HUDEP-2 (cell line): ENCODE data around the gene TBC1D12.
A peak's percentile ranks its signal among the peaks of the same experiment; 100 is the strongest.
"Not testable (repeated sequence)": the region's sequence is repeated elsewhere in the genome, so short reads cannot be mapped to it uniquely, and the experiment has no call there.

Experiments used
- DNase-seq, 76 experiments: peaks; one replicate each; lab custom pipeline; 2025; ENCODE audit not compliant: unreplicated experiment in 76 of 76; lab: John Stamatoyannopoulos, UW

The TBC1D12 gene

DNA sequence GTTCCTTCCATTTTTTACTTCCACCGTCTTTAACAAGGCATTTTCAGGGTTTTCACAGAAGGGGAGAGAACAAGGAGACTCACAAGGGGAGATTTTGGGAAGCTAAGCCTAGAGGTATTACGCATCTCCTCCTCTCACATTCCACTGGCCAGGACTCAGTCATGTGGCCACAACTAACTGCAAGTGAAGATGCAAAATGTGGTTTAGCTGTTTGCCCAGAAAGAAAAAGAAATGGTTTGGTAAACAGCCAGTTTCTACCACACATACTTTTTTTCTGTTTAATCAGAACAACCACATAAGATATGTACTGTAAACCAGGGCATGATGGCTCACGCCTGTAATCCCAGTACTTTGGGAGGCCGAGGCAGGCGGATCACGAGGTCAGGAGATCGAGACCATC lies 121.8 kb downstream of the TBC1D12 start:
- no peak for DNase-seq

DNA sequence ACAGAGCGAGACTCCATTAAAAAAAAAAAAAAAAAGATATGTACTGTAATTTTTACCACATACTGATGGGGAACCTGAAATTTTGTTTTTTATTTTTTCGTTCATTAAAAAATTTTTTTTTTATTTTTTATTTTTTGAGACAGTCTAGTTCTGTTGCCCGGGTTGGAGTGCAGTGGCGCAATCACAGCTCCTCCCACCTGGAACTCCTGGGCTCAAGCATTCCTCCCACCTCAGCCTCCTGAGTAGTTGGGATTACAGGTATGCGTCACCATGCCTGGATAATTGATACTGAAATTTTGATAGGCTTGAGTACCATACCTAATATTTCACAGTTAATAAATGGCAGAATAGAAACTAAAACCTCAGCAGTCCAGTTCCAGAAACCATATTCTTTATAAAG lies 122.4 kb downstream of the TBC1D12 start:
- no peak for DNase-seq

DNA sequence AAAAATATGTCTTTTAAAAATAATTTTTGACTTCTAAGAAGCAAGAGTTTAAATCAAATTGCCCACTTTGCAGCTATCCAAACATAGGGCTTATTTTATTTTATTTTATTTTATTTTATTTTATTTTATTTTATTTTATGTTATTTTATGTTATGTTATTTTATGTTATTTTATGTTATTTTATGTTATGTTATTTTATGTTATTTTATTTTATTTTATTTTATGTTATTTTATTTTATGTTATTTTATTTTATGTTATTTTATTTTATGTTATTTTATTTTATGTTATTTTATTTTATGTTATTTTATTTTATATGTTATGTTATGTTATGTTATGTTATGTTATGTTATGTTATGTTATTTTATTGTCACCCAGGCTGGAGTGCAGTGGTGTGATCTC lies 129.2 kb downstream of the TBC1D12 start:
- DNase-seq, result not testable (repeated sequence)

DNA sequence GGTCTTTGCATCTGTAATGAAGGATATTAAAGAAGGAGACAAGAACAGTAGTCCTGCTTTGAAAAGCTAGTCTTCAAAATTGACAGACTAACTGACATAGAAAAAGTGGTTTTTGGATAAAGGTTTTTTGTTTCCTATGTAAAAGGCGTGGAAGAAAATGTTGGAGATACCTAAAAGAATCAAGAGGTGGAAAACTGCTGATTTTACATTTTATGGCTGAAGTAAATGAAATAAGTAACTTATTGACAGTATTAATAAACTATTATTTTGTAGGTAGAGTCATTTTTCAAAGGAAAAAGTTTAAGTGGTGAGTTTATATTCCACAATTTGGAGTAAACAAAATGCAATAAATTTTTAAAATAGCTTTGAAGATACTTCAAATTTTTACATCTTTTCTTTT lies 130.7 kb downstream of the TBC1D12 start:
- DNase-seq, result no peak

DNA sequence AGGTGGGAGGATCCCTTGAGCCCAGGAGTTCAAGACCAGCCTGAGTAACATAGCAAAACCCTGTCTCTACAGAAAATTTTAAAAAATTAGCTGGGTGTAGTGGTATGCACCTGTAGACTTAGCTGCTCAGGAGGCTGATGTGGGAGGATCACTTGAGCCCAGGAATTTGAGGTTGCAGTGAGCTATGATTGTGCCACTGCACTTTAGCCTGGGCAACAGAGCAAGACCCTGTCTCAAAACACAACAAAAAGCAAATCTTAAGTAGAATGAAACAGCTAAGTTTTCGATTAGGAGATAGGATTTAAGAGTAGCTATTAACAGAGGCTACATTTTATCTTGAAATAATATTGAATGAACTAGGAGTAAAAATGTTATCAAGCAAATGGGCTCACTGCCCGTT lies 139.9 kb downstream of the TBC1D12 start:
- DNase-seq, result not testable (repeated sequence)

DNA sequence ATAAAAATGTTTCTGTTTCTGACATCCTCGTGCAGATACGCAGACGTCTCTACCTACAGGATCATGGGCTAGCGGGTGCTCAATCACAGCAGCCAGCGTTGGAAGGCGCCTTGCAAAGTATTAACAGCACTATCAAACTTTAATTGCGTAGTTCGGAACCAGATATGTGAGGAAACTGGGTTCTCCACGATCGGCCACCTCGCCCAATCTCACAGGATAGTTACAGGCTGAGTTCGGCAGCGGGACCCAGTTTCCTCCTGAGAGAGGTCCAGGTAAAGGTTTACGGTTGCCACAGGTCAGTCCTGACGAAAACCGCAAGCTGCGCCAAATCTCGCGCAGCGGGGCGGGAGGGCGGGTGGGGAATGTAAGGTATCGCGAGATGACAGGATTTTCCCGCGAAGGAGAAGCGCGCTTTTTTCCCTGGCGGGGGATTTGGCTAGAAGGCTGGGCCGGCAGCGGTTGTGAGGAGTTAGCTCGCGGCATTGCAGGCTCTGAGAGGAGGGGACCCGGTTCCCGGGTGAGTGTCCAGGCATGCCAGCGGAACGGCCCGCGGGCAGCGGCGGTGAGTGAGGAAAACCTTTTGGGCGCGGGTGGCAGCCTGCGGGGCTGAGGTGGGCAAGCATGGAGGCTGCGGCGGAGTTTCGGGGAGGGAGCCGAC lies 143.2 kb downstream of the TBC1D12 start, which contains the start of gene HELLS:
Gene HELLS, plus strand, starts transcription at position 398 of the 658 bp plus-strand sequence. Its CDS starts 134 bp downstream, at position 532.
- peak in 75 of 76 experiments; percentile 12 to 85 (median 66) for DNase-seq

DNA sequence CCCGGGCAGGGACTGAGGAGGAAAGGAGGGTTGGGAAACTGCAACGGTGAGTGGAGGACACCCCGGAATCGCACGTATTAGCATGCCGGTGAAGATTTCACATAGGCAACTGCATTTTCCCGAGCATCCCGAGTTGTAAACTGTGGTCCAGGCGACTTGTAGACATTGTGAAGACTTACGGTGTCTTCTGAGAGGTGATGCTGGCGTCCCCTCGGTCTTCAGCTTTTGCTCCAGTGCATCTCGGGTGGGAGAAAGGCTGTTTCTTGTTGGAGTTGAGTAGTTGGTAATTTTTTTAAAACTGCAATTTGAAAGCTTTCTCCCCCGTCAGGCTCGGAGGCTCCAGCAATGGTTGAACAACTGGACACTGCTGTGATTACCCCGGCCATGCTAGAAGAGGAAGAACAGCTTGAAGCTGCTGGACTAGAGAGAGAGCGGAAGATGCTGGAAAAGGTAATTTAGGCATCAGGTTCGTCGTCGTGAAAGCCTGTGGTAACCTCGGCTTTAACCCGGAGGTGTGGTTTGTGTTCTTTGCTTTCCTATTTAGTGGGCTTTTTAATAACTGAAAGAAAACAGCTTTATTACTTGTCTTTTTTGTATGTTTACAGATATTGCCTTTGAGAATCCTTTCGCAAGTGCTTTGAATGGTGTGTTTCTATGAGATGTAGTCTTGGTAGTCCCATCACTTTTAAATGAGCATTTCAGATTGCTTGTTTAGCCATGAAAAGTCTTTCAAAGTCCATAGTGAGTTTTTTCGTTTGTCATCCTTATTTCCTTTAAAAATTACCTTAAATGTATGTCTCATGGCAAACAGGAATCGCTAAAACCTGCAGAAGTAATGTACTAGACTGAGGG lies 143.9 kb downstream of the TBC1D12 start:
- DNase-seq, result peak in 8 of 76 experiments; percentile 1 to 58 (median 4)

DNA sequence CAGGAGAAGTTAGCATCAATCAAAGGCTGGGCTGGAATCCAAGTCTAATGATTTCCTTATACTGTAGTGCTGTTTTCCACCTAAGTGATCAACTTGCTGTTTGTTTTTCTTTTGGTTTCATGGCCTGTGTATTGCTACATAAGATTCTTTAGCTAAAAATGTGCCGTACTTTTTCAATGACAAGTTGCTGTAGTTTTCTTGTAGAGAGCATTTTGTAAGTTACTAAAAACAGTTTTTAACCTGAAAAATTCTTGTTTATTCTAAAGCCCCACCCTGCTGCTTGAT lies 144.5 kb downstream of the TBC1D12 start:
- DNase-seq, result no peak

DNA sequence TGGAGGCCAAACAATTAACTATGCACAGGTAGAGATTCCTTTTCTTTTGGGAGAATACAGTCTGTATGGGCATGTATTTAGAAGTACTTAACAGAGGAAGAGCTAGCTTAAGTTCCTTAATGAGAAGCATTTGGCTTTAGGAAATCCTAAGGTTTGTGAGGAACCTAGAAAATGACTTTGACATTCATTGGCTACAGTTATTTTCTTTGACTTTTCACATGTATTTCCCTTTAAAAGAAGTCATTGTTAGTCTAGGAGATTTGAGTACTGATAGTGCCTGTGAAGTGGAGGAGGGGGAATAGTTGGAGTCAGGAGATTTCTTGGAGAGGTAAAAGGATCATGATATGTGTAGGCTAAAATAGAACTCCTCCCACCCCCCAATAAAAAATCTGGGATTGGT lies 146.9 kb downstream of the TBC1D12 start:
- DNase-seq, result no peak

DNA sequence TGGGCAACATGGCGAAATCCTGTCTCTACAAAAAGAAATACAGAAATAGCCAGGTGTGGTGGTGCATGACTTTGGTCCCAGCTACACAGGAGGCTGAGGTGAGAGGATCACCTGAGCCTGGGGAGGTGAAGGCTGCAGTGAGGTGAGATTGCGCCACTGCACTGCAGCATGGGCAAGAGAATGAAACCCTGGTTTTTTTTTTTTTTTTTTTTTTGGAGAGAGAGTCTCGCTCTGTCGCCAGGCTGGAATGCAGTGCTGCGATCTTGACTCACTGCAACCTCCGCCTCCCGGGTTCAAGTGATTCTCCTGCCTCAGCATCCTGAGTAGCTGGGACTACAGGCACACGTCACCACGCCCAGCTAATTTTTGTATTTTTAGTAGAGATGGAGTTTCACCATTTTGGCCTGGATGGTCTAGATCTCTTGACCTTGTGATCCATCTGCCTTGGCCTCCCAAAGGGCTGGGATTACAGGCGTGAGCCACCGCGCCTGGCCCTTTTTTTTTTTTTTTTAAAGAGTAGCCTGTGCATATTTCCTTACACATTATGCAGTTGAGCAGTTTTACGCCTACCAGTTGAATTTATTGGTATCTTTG lies 165.5 kb downstream of the TBC1D12 start:
- not testable (repeated sequence) for DNase-seq

DNA sequence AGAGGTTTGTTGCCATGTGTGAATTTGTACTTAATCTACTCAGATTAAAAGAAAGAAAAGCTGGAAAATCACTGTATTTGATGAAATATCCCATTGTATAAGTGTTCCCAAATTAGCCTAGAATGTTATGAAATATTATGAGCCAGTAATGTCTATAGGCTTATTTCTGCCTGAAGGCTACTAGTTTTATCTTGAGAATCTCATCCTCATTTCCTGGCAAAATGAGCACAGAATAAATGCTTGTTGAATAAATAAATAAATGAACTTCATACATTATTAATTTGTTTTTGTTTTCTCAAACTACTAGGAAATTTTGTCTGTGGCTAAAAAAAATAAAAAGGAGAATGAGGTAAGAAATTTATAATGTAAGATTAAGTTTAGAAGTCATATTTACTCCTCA lies 168.7 kb downstream of the TBC1D12 start:
- no peak for DNase-seq

DNA sequence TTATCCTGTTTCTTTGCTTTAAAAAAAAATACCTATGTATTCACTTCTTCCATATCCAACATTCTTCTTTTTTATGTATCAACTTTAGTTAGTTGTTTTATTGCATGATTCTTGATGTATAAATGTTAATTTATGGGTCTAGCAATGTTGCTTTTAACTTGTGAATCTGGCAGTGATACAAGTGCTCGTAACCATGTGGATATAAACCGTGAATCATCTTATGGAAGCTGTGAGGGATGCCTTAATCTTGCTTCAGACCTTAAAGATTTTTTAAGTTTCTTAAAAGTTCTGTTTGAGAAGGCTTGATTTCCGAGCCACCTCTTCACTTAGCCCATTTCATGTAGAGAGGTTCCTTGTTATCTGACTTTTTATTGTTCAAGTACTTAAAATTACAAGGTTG lies 169.2 kb downstream of the TBC1D12 start:
- no peak for DNase-seq

DNA sequence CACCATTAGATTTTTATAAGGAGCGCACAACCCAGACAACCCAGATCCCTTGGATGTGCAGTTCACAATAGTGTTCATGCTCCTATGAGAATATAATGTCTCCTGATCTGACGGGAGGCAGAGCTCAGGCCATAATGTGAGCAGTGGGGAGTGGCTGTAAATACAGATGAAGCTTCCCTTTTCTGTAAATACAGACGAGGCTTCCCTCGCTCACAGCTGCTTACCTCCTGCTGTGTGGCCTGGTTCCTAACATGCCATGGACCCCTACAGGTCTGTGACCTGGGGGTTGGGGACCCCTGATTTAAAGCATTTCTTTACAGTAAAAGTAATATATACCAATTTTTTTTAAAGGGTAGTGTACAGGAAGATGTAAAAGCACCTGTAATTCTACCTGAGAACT lies 176.4 kb downstream of the TBC1D12 start:
- DNase-seq, result no peak

DNA sequence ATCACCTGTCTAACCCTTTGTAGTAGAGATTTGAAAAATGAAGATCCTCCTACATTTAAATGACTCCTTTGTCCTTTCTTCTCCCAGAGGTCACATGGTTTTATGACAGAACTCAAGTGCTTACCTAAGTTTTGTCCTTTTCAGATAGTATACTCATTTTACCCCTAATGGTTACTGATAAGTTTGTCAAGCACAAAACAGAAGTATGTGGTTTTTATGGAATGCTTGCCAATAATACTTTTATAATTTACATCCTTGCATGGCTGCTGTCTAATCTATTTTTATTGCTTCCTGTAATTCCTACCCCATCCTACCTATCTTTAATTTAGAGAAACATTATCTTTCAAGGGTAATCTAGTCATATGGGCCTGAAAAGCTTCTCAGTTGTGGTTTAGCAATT lies 180.8 kb downstream of the TBC1D12 start:
- DNase-seq, result peak in 5 of 76 experiments; percentile 1 to 32 (median 9)
